Testis (tissue), 2 donors: Measurements from ENCODE around the gene CTIF.

ENCODE experiments used
- POLR2A ChIP-seq: fragments of 450-650 bp; IDR thresholded peaks from one replicate; pipeline ENCODE4 v1.6.1; 2017; ENCODE audit warnings: antibody characterized with exemption, mild to moderate bottlenecking, moderate library complexity
- TF ChIP-seq, protein P1 (sequence below), 3 experiments: fragments of 450-650 bp in 2 of 3; fragments of 200-600 bp in 1 of 3; sonication (generic) in 1 of 3; IDR thresholded peaks; one replicate each; pipeline ENCODE4 v1.5.1; 2016 to 2019; ENCODE audit warnings: antibody characterized with exemption in 3 of 3, mild to moderate bottlenecking in 2 of 3, moderate library complexity in 1 of 3

- TF ChIP-seq POLR2A = no peak
- TF ChIP-seq, protein P1, sequence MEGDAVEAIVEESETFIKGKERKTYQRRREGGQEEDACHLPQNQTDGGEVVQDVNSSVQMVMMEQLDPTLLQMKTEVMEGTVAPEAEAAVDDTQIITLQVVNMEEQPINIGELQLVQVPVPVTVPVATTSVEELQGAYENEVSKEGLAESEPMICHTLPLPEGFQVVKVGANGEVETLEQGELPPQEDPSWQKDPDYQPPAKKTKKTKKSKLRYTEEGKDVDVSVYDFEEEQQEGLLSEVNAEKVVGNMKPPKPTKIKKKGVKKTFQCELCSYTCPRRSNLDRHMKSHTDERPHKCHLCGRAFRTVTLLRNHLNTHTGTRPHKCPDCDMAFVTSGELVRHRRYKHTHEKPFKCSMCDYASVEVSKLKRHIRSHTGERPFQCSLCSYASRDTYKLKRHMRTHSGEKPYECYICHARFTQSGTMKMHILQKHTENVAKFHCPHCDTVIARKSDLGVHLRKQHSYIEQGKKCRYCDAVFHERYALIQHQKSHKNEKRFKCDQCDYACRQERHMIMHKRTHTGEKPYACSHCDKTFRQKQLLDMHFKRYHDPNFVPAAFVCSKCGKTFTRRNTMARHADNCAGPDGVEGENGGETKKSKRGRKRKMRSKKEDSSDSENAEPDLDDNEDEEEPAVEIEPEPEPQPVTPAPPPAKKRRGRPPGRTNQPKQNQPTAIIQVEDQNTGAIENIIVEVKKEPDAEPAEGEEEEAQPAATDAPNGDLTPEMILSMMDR (IDR thresholded peaks at IDR 0.05) = no peak
Measured at GRCh38 chr18:48646976-48647375, 108.1 kb downstream of the CTIF start.
